IPS-15b (cell line): ENCODE results near the gene CLDN15.
"Not testable (repeated sequence)": the region's sequence is repeated elsewhere in the genome, so short reads cannot be mapped to it uniquely, and the experiment has no call there.

Experiments used
- H3K27me3 ChIP-seq: one replicate; pipeline ENCODE4 v1.6.1; 2013; ENCODE audit warnings: low read length; ENCODE audit not compliant: control insufficient read depth, insufficient read depth
- H3K36me3 ChIP-seq: one replicate; pipeline ENCODE4 v1.6.1; 2013; ENCODE audit warnings: low read length; ENCODE audit not compliant: control insufficient read depth, insufficient read depth
- H3K4me1 ChIP-seq: one replicate; pipeline ENCODE4 v1.6.1; 2013; ENCODE audit warnings: mild to moderate bottlenecking, low read length; ENCODE audit not compliant: control insufficient read depth, insufficient read depth
- H3K4me3 ChIP-seq: one replicate; pipeline ENCODE4 v1.5.1; 2013; ENCODE audit warnings: low read depth, low read length
- H3K9ac ChIP-seq: one replicate; pipeline ENCODE4 v1.6.1; 2013; ENCODE audit warnings: low read depth, mild to moderate bottlenecking, low read length
- H3K9me3 ChIP-seq: one replicate; pipeline ENCODE4 v1.6.1; 2013; ENCODE audit warnings: mild to moderate bottlenecking, low read length; ENCODE audit not compliant: control insufficient read depth, insufficient read depth

CLDN15 gene

DNA sequence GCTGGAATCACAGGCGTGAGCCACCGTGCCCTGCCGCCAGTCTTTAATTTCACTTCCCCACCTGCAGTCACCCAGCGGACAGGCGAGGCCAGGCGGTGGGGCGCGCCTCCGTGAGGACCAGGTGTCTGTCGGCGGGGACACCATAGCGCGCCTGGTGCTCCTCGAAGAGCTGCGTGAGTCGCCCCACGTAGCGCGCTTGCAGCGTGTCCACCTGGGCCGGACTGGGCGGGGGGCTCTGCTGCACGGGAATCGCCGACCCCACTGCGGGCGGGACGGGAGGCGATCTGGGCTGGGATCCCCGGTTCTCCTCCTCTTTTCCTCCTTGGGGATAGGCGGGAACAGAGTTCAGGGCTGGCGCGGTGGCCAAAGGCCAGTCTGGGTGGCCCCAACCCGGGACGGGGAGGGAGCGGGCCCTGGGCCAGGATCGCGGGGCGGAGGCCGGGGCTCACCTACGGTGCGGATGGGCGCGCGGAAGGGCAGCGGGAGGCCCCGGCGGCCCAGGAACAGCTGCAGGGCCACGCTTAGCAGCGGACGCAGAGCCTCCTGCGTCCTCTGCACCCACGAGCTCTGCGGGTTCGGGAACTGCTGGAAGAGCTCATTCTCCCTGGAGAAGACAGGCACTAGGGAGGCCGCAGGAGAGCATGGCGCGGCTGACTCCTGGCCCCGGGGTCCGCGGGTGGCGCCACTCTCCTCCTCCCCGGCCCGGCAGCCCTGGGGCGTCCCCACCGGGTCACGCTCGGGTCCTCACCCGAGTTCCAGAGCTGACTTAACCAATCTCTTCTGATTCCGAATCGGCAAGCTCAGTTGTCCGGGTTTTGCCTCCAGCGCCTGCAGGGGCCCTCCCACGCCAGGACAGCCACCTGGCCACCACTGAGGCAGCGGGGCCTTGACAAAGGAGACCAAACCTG, 35.7 kb downstream of the CLDN15 start:
- peaks cover 3% of the 10 kb centered on the region for H3K4me1 ChIP-seq
- peak overlapping the region; percentile 65 for H3K9ac ChIP-seq
- no peaks in the 10 kb centered on the region for H3K9me3 ChIP-seq
- peaks cover 8% of the 10 kb centered on the region for H3K27me3 ChIP-seq
- H3K4me3 ChIP-seq: peak overlapping the region; percentile 60
- H3K36me3 ChIP-seq: peaks cover 7% of the 10 kb centered on the region

DNA sequence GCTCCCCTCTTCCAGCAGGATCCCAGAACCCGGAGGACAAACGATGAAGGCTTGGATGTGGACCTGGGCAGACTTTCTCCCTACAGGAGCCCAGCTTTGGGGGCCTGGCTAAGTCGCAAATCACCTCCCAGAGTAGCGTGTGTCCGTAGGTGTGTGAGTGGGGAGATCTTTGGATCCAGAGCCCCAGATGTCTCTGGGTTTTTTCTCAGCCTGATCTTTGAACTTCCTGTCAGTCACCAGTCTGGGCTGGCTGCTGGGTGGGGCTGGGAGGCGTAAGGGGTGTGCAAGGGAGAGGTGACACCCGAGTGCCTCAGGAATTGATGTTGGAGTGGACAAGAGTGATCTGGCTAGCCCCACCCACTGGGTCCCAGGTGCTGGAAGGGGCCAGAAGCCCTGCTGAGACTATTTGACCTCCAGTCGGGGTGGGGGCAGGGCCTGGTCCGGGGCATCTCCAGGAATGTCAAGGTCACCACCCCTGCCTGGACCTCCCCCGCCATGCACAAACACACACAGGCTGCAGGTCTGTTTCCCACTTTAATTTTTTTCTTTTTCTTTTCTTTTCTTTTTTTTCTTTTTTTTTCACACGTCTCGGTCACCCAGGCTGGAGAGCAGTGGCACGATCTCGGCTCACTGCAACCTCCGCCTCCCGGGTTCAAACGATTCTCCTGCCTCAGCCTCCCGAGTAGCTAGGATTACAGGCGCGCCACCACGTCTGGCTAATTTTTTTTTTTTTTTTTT, 36.6 kb downstream of the CLDN15 start, which contains the start of gene MOGAT3:
TSS of gene MOGAT3 (minus strand) at position 175 of the 738 bp plus-strand sequence. CDS start 182 bp downstream, outside the sequence.
- peaks cover 8% of the 10 kb centered on the region for H3K27me3 ChIP-seq
- peaks cover 3% of the 10 kb centered on the region for H3K4me1 ChIP-seq
- peak within 1 kb of the TSS; percentile 60 for H3K4me3 ChIP-seq
- H3K9me3 ChIP-seq: no peaks in the 10 kb centered on the region
- peaks cover 2% of the 10 kb centered on the region for H3K36me3 ChIP-seq
- peak within 1 kb of the TSS; percentile 65 for H3K9ac ChIP-seq

- Histone ChIP-seq H3K9me3 (no peaks in the 10 kb centered on the region), H3K27me3 (peaks cover 8% of the 10 kb centered on the region), H3K4me3 (peak overlapping the region; percentile 60), H3K9ac (no peak overlapping the region), H3K4me1 (peaks cover 3% of the 10 kb centered on the region), H3K36me3 (no peaks in the 10 kb centered on the region)
These were observed 37.1 kb downstream of the CLDN15 start for GRCh38 chr7:101200504-101200861.

GRCh38 chr7:101199522-101199921, 38.1 kb downstream of the CLDN15 start:
- not testable (repeated sequence) for H3K36me3 ChIP-seq, H3K4me1 ChIP-seq, H3K9ac ChIP-seq, H3K4me3 ChIP-seq, H3K27me3 ChIP-seq, H3K9me3 ChIP-seq

DNA sequence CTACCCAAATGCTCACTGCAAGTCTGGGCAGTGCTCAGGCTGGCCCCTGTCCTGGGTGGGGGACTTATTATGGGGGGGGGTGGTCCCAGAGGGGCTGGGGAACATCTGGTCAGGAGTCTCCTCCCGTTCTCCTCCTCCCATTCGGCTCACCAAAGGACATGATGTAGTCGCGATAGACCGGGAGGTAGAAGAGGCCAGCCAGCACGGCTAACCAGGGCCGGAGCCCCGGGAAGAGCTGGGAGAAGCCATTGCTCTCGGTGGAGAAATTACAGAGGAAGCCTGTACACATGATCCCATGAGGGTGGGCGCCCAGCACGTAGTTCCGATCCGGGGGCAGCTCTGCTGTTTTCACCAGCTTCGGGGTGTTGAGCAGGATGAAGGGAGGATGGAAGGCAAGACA, 39.1 kb downstream of the CLDN15 start:
- H3K27me3 ChIP-seq: peaks cover 8% of the 10 kb centered on the region
- H3K9me3 ChIP-seq: no peaks in the 10 kb centered on the region
- no peaks in the 10 kb centered on the region for H3K36me3 ChIP-seq
- H3K4me1 ChIP-seq: peaks cover 3% of the 10 kb centered on the region
- H3K4me3 ChIP-seq: no peak overlapping the region
- H3K9ac ChIP-seq: no peak overlapping the region

- Histone ChIP-seq H3K4me3 (no peak overlapping the region), H3K9ac (no peak overlapping the region), H3K36me3 (no peaks in the 10 kb centered on the region), H3K9me3 (no peaks in the 10 kb centered on the region), H3K4me1 (peaks cover 3% of the 10 kb centered on the region), H3K27me3 (peaks cover 7% of the 10 kb centered on the region)
These were observed 39.6 kb downstream of the CLDN15 start for GRCh38 chr7:101197991-101198390.

GRCh38 chr7:101195884-101196283, 41.7 kb downstream of the CLDN15 start:
- Histone ChIP-seq H3K27me3 (no peaks in the 10 kb centered on the region), H3K36me3 (no peaks in the 10 kb centered on the region), H3K9ac (no peak overlapping the region), H3K9me3 (no peaks in the 10 kb centered on the region), H3K4me1 (peaks cover 3% of the 10 kb centered on the region), H3K4me3 (no peak overlapping the region)

DNA sequence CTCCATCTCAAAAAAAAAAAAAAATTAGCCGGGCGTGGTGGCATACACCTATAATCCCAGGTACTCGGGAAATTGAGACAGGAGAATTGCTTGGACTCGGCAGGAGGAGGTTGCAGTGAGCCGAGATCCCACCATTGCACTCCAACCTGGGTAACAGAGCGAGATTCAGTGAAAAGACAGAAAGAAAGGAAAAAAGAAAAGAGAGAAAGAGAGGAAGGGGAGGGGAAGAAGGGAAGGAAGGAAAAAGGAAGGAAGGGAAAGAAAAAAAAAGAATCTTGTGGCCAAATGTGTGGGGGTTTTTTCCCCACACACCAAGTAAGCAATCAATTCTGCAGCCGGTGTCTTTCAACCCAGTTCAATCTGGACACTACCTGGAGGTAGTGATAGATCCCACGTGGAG, 48.5 kb downstream of the CLDN15 start:
- Histone ChIP-seq H3K36me3 (no peaks in the 10 kb centered on the region), H3K9me3 (no peaks in the 10 kb centered on the region), H3K4me1 (no peaks in the 10 kb centered on the region), H3K27me3 (no peaks in the 10 kb centered on the region), H3K9ac (no peak overlapping the region), H3K4me3 (no peak overlapping the region)

GRCh38 chr7:101186844-101187428, 50.7 kb downstream of the CLDN15 start:
- Histone ChIP-seq H3K9me3 (no peaks in the 10 kb centered on the region), H3K9ac (no peak overlapping the region), H3K27me3 (no peaks in the 10 kb centered on the region)

DNA sequence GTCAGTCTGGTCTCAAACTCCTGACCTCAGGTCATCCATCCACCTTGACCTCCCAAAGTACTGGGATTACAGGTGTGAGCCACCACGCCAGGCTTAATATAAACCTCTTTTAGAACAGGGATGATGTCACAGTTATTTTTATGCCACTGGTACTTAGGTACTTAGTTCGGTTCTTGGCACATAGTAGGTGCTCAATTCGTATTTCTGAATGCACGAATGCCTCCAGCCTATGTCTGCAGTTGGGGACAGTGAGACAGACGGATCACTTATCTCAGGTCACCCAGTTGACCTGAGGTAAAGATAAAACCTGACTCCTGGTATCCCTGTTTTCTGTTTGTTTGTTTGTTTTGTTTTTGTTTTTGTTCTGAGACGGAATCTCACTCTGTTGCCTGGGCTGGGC, 51.4 kb downstream of the CLDN15 start:
- H3K4me3 ChIP-seq: no peak overlapping the region
- H3K36me3 ChIP-seq: no peaks in the 10 kb centered on the region
- H3K27me3 ChIP-seq: no peaks in the 10 kb centered on the region
- H3K4me1 ChIP-seq: no peaks in the 10 kb centered on the region
- no peak overlapping the region for H3K9ac ChIP-seq
- no peaks in the 10 kb centered on the region for H3K9me3 ChIP-seq

More at GRCh38 chr7:101186844-101187428, 50.7 kb downstream of the CLDN15 start:
- H3K36me3 ChIP-seq: no peaks in the 10 kb centered on the region
- H3K4me3 ChIP-seq: no peak overlapping the region
- H3K4me1 ChIP-seq: no peaks in the 10 kb centered on the region

DNA sequence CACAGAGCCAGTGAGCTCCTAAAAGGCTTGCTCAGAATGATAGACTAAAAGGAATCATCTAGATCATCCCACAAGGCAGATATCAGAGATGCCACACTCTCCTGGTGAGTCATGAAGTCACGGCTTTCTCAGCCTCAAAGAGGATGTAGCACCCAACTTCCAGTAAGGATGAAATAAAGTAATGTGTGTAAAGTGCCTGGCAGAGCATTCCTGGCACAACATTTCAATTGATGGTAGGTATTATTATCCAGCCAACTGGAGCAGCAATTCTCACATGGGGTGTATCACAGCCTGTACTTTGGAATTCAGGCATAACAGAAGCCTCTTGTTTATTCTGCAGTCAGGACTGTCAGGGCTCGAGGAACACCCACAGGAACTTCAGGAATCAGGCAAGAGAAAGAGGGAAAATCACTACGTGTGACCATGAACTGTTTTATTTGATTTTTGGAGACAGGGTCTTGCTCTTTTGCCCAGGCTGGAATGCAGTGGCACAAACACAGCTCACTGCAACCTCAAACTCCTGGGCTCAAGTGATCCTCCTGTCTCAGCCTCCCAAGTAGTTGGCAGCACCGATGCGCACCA, 52.3 kb downstream of the CLDN15 start:
- no peak overlapping the region for H3K4me3 ChIP-seq
- no peak overlapping the region for H3K9ac ChIP-seq
- H3K4me1 ChIP-seq: no peaks in the 10 kb centered on the region
- peaks cover 7% of the 10 kb centered on the region for H3K27me3 ChIP-seq
- no peaks in the 10 kb centered on the region for H3K9me3 ChIP-seq
- no peaks in the 10 kb centered on the region for H3K36me3 ChIP-seq
